GM21723 (cell line): ENCODE measurements around the gene EFCAB6.

Experiments used
- ATAC-seq: cut with Tn5 transposase; IDR thresholded peaks from one replicate; pipeline ENCODE4 v1.9.1; 2021; ENCODE audit warnings: mild to moderate bottlenecking, moderate library complexity; ENCODE audit not compliant: unreplicated experiment

Gene EFCAB6

GRCh38 chr22:43812149-43812842 is at the start of gene EFCAB6:
Gene EFCAB6 (minus strand): TSS chr22:43812305. CDS start chr22:43782318, 29,987 bp downstream.
- ATAC-seq = peak; percentile 86

GRCh38 chr22:43861529-43861928 is 49.4 kb upstream of the EFCAB6 start:
- ATAC-seq = no peak

GRCh38 chr22:43860831-43861230 is 48.7 kb upstream of the EFCAB6 start:
- no peak for ATAC-seq

- no peak for ATAC-seq
Measured at GRCh38 chr22:43860126-43860525, 48.0 kb upstream of the EFCAB6 start.

GRCh38 chr22:43859621-43860020 is 47.5 kb upstream of the EFCAB6 start:
- ATAC-seq = no peak

GRCh38 chr22:43859176-43859575 is 47.1 kb upstream of the EFCAB6 start:
- ATAC-seq = no peak

GRCh38 chr22:43858156-43858895 is 46.2 kb upstream of the EFCAB6 start:
- ATAC-seq = no peak

GRCh38 chr22:43857367-43857766 is 45.3 kb upstream of the EFCAB6 start:
- ATAC-seq = no peak

- no peak for ATAC-seq
Measured at GRCh38 chr22:43855431-43855830, 43.3 kb upstream of the EFCAB6 start.

GRCh38 chr22:43854786-43855271 is 42.7 kb upstream of the EFCAB6 start:
- no peak for ATAC-seq

- ATAC-seq = no peak
Measured at GRCh38 chr22:43854121-43854785, 42.1 kb upstream of the EFCAB6 start.

GRCh38 chr22:43853328-43853931 is 41.3 kb upstream of the EFCAB6 start:
- no peak for ATAC-seq

- no peak for ATAC-seq
Measured at GRCh38 chr22:43852573-43853327, 40.6 kb upstream of the EFCAB6 start.

GRCh38 chr22:43851979-43852307 is 39.8 kb upstream of the EFCAB6 start:
- ATAC-seq = no peak

GRCh38 chr22:43851058-43851978 is 39.2 kb upstream of the EFCAB6 start:
- ATAC-seq = no peak

GRCh38 chr22:43850529-43850928 is 38.4 kb upstream of the EFCAB6 start:
- ATAC-seq = no peak

- no peak for ATAC-seq
Measured at GRCh38 chr22:43849731-43850130, 37.6 kb upstream of the EFCAB6 start.

- ATAC-seq = no peak
Measured at GRCh38 chr22:43848366-43849171, 36.5 kb upstream of the EFCAB6 start.
